Cerebellar nuclear complex (tissue), 1 donor: ENCODE results near the gene MSH5.
"Not testable (repeated sequence)": the region's sequence is repeated elsewhere in the genome, so short reads cannot be mapped to it uniquely, and the experiment has no call there.

Experiments used
- DNase-seq, 2 experiments: peaks; one replicate each; lab custom pipeline; 2025; lab: John Stamatoyannopoulos, UW

The MSH5 gene

DNA sequence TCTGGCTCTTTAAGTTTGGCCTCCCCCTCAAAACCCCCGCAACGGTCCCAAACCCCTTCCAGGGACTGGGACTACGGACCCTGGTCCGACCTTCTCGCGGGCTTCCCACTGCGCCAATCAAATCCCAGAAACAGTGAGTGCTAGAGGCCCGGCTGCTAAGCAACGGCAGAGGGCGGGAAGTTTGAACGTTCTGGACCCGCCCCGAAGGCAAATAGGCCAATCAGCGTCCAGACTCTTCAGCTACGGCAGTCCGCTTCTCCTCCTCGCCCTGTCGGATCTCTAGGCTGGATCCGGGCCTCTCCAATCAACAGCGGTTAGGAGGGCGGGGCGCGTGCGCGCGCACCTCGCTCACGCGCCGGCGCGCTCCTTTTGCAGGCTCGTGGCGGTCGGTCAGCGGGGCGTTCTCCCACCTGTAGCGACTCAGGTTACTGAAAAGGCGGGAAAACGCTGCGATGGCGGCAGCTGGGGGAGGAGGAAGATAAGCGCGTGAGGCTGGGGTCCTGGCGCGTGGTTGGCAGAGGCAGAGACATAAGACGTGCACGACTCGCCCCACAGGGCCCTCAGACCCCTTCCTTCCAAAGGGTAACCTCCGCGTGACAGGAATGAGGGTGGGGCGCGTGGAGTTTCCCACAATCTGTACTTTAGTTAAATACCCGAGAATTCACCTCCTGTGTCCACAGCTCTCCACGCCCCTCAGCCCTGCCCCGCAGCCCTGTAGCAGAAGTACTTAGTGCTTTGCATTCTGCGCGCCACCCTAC is at the start of gene MSH5:
Gene MSH5 (plus strand): TSS at position 367 of the 758 bp plus-strand sequence. CDS start 462 bp downstream, outside the sequence.
- DNase-seq, result peak; percentile 93 to 98

DNA sequence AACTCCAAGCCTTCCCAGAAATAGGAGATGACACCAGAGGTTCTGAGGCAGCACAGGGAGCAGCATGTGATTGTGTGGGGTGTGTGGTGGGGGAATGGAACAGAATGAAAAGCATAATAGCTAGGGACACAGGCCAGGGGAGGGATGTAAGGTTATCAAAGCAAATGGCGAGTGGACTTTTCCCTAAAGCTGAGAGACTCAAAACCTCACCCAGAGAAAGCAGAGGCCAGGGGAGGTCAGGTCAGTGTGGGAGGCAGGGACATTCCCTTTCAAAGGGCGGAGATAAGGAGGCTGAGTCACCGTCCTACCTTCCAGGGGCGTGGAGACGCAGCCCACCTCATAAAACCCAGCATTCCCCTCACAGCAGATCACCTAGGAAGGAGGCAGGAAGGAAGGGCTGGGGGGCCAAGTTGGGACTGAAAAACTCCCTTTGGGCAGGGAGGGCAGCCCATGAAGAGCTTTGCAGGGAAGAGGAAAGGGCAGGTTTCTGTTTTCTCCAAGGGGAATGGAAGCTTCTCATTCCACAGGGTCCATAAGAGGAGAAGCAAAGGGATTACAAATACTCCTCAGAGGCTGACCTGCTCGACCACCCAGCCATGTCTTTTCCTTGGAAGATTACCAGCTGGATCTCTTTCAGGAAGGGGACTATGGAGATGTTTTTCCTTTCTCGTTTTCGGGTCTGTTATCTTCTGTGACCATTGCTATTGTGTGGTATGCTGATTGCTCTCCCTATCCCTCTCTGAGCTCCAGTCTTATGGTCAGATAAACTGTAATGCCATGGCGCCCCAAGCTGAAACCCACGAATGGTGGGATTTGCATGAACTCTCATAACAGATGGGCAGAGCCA is 49.4 kb upstream of the MSH5 start:
- no peak for DNase-seq

GRCh38 chr6:31691078-31691463 is 48.7 kb upstream of the MSH5 start:
- no peak for DNase-seq

DNA sequence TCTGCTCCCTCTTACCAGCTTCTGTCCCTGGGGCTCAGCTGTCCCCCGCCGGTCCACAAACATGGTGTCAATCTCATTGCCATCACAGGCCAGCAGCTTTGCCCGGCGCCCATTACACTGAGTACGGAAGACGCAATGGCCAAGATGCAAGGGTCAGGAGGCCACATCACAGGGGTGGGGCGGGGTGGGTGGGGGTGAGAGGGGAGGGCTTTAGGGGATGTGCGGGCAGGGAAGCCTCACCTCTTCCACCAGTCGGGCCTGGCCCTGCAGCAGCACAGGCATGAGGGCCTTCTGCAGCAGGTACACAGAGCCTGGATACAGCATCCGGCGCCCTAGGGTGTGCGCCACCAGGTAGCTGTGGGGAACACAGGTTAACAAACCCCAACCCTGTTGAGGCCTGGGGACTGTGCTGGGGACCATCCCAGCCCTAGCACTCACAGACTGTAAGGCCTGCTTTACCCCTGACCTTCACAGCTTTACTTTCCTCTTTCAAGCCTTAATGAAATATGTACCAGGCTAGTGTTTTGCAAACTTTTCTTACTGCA is 48.2 kb upstream of the MSH5 start:
- DNase-seq, result no peak

DNA sequence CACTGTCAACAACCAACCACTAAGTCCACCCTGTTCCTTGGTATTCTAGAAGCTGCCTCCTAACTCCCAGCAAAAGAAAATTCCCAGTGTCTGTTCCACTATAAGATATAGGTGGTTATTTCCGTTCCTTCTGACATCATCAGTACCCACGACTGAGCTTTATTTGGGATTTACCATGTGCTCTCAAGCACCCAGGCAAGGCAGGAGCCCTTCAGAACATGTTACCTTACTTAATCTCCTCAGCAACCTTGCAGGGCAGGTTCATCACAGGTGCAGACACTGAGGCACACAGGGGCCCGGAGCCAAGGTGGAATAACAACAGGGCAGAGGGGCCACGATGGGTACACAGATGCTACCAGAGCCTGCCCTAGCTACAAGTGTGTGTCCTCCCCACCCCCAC is 47.5 kb upstream of the MSH5 start:
- no peak for DNase-seq

DNA sequence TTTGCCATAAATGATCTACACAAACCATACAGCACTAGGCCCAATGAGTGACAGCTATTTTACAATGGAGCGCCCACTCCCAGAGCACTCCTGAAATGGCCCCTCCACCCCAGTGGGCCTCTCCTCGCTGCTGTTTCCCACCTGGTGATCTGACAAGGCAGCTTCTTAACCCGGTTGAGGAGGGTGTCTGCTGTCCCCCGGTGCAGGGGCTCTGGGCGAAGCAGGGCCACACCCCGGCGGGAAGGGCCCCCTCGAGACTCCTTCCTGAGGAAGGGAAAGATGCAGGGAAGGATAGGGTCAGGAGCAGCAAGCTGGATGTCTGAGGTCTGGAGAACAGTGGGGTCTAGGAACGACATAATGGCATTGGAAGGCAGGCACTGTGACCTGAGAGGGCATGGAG is 46.9 kb upstream of the MSH5 start:
- DNase-seq, result no peak

DNA sequence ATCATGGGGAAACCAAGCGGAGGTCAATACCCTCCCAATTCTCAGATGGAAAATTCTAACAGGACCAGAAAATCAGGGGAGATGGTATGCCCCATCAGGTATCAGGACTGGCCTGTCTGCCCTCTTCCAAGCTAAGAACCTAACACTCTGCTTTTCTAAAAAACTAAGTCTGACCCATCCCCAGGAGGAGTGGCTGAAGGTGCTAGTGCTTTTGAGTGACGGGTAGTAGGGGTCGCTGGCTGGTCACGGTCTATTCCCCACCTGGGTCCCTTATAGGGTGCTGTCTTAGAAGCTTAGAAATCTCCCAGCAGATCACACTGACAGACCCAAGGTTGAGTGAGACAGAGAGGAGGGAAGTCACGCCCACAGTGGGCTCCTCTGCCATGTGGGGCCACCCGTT is 46.3 kb upstream of the MSH5 start:
- no peak for DNase-seq

GRCh38 chr6:31697555-31697954 is 42.2 kb upstream of the MSH5 start:
- no peak for DNase-seq

DNA sequence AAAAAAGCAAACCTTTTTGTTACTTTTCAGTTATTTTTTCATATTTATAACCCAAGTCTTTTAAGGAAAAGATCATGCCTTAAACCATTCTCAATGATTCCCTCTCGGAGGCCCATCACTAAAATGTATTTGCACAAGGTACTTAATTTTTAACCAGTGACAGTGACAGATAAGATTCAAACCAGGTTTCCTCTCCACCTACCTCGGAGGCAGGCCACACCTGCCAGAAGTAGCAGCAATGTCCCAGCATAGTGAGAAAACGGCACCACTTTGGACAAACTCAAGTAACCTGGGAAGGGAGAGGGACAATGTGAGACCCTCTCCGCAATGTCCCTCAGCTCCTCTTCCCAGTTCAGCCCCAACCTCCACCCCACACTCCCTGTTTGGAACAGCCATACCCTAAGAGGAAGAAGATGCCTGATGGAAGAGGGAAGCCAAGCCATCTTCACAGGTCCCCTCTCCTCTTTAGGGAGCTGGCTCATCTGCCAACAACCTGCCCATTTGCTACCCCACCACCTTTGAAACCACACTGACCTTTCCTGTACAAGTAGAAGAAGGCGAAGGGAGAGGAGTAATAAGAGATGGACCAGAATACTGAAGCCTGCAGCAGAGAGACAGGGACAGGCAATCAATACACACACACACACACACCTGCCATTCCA is 38.9 kb upstream of the MSH5 start:
- DNase-seq, result no peak

- DNase-seq, result no peak
Measured at GRCh38 chr6:31701666-31702404, 38.0 kb upstream of the MSH5 start.

DNA sequence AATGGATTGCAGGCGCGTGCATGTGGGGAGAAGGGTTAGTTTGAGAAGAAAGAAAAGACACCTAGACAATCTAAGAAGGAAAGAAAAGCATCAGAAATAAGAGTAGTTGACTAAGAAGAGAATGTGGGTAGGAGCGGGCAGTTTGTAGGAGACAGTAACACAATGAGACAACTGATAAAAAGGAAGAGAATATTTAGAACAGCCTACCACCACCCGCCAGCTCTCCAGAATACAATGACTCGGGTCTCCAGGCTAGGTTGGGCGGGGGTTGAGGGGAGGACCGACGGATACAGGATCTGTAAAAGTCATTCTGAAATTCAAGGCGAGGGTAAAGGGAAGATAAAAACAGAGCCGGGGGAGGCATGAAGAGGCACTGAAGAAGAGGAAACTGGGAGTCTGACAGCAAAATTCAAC is 37.4 kb upstream of the MSH5 start:
- no peak for DNase-seq

- peak; percentile 84 to 99 for DNase-seq
Measured at GRCh38 chr6:31702819-31703716, 36.7 kb upstream of the MSH5 start, which contains the start of gene ABHD16A. ABHD16A (minus strand) TSS chr6:31703324; CDS start chr6:31703281, 43 bp downstream.

DNA sequence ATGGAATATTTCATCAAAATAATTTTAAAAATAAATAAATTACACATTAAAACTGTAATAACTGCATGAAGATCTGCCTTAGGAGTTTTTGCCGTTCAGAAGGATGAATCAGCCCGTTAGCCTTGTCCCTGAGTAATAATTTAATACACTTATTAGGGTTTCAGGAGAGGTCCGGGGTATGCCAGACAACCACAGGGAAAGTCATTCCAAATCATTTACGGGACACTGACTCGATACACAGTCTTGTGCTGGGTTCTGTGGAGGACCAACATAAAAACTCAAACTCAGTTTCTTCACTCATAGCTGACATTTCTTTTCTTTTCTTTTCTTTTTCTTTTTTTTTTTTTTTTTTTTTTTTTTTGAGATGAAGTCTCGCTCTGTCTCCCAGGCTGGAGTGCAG is 33.9 kb upstream of the MSH5 start:
- no peak for DNase-seq

GRCh38 chr6:31706599-31706998 is 33.2 kb upstream of the MSH5 start, which contains the start of gene LY6G6F:
LY6G6F (plus strand) TSS chr6:31706866; CDS start chr6:31706907, 41 bp downstream.
- DNase-seq, result no peak

DNA sequence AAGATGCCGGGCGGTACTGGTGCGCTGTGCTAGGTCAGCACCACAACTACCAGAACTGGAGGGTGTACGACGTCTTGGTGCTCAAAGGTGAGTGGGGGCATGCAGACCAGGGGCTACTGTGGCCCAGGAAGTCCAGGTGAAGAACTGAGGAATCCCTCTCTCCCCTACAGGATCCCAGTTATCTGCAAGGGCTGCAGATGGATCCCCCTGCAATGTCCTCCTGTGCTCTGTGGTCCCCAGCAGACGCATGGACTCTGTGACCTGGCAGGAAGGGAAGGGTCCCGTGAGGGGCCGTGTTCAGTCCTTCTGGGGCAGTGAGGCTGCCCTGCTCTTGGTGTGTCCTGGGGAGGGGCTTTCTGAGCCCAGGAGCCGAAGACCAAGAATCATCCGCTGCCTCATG is 32.1 kb upstream of the MSH5 start:
- no peak for DNase-seq

DNA sequence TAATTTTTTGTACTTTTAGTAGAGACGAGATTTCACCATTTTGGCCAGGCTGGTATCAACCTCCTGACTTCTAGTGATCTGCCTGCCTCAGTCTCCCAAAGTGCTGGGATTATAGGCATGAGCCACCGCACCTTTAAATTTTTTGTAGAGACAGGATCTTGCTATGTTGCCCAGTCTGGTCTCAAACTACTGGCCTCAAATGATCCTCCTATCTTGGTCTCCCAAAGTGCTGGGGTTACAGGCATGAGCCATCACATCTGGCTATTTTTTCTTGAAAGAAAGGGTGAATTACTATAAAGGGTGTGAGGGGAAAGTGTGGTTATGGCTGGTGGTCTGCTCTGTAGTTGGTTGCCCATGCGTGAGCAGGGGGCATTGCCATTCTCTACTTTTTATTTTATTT is 31.6 kb upstream of the MSH5 start:
- no peak for DNase-seq

GRCh38 chr6:31709157-31709556 is 30.6 kb upstream of the MSH5 start:
- not testable (repeated sequence) for DNase-seq

GRCh38 chr6:31710523-31711219 is 29.1 kb upstream of the MSH5 start:
- DNase-seq, result no peak

DNA sequence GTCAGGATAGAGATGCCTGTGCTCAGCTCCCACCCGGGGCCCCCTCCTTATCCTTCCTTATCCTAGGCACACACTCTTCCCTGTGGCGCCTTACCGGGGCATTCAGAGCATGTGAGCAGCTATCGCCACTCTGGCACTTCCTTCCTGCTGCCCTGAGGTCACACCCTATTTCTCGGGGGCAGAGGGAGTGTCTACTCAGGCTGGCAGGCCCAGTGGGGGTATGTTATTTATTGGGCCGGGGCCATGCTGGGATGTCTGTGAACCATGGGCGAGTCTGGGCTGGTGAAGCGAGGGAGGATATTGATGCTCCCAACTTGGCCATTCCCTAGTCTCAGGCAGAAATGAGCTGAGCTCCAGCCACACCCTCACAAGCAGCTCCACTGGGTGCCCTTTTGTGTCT is 28.6 kb upstream of the MSH5 start:
- DNase-seq, result no peak

DNA sequence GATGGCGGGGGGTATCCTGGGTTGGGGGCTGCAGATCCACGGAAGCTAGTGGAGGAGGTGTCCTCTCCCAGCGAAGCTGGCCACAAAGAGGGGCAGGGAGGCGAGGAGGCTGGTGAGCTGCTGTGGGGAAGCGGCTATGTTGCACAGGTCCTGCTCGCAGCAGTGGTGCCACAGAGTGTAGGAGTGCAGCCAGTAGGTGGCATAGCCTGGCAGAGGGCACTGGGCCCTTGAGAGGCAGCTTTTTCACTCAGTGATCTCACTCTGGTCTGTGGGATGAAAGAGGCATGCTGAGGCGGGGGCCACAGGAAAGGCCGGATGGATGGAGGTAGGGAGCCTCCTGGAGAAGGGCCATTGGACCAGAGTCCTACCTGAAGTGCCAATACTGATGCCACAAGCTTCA is 27.5 kb upstream of the MSH5 start:
- DNase-seq, result no peak
